ENCODE results near the gene BLOC1S3. TPM values are rescaled to one million over a fixed set of nuclear protein-coding genes. Genes with fewer than 3 reads are reported as not detected.

Gene BLOC1S3
- total RNA-seq, 1 experiment from 2014 or later: 11.9 TPM

DNA sequence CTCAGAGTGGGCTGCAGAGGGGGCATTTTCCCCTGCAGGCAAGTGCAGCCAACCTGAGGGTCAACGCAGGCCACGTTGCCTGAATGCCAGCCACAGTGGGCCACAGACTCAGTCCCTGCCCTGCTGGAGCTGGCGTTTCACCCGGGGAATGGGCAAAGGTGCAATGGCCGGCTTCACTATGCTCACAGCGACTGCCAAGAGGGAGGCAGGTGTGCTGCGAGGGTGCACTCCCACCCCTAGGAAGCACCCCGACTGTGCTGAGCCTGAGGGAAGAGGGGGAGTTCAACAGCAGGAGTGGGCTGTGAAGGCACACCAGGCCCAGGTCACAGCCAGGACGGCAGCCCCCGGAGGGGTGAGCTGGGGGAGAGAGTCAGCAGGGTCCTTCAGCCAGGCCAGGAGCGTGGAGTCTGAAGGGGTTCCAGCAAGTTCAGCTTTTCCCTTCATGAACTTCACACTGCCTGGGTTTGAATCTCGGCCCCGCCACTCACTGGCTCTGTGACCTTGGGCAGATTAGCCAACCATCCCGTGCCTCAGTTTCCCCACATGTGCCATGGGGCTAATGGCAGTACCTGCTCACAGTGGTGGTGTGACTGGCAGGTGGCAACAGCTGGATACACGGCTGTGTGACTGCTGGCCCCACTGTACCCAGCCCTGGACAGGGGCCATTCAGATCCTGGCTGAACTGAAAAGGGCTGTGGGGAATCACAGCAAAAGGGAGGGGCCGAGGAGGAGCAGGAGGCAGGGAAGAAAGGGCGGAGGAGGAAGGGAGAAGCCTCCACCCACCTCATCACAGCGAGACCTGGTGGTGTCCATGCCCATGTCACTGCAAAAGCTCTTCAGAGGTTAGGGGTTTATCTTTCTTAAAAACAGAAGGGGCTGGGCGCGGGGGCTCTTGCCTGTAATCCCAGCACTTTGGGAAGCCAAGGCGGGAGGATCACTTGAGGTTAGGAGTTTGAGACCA is 8.2 kb upstream of the BLOC1S3 start:
- intact Hi-C loops (cut with micrococcal nuclease): no loop called here
- H3K9ac ChIP-seq (ENCODE audit: low read length): no peak overlapping the region
- no peak overlapping the region for H3K4me2 ChIP-seq (ENCODE audit: low read length)
- TF ChIP-seq EZH2 (IDR thresholded peaks at IDR 0.05; ENCODE audit: low read length, unreplicated experiment): no peak
- H3F3A ChIP-seq (ENCODE audit: low read length, unreplicated experiment): no peaks in the 10 kb centered on the region
- no peak overlapping the region for H3K4me3 ChIP-seq (ENCODE audit: low read length)
- CTCF ChIA-PET: no interaction called here
- H2AFZ ChIP-seq (ENCODE audit: low read length): no peak overlapping the region
- H3K79me2 ChIP-seq (ENCODE audit: low read length): no peaks in the 10 kb centered on the region
- H3K4me1 ChIP-seq (ENCODE audit: insufficient read depth, low read length): no peaks in the 10 kb centered on the region
- H3K9me2 ChIP-seq (replicated peaks; ENCODE audit: low read length): no peaks in the 10 kb centered on the region
- BruUV-seq (replicated peaks): no TSS peak
- DNase-seq (no peak), ATAC-seq (no peak)
- H4K20me1 ChIP-seq (ENCODE audit: low read length): no peaks in the 10 kb centered on the region
- POLR2A ChIA-PET (ENCODE audit: unreplicated experiment): no interaction called here
- no peak overlapping the region for H3K27ac ChIP-seq (ENCODE audit: low read length)
- H3K9me3 ChIP-seq (ENCODE audit: low read length): no peaks in the 10 kb centered on the region
- H3K36me3 ChIP-seq (ENCODE audit: low read depth, low read length): no peaks in the 10 kb centered on the region
- no peaks in the 10 kb centered on the region for H3K27me3 ChIP-seq (ENCODE audit: low read length)

DNA sequence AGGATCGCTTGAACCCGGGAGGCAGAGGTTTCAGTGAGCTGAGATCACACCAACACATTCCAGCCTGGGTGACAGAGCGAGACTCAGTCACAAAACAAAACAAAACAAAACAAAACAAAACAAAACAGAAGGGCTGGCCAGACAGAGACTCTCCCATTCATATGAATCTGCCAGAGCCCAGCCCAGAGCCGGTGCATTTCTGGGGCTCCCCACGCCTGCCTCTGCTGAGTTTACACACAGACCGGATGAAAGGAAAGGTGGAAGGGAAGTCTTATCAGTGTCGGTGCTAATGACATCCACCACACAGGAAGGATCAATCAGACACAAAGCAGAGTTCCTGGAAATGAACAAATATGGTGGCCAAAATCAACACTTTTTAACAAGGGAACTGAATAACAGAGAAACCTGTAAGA is 7.4 kb upstream of the BLOC1S3 start:
- Histone ChIP-seq H2AFZ (ENCODE audit: low read length) (no peak overlapping the region), H3K79me2 (ENCODE audit: low read length) (no peaks in the 10 kb centered on the region), H3K27ac (ENCODE audit: low read length) (no peak overlapping the region), H3K36me3 (ENCODE audit: low read depth, low read length) (no peaks in the 10 kb centered on the region), H4K20me1 (ENCODE audit: low read length) (no peaks in the 10 kb centered on the region), H3K4me3 (ENCODE audit: low read length) (no peak overlapping the region), H3K9ac (ENCODE audit: low read length) (no peak overlapping the region), H3K9me2 (replicated peaks; ENCODE audit: low read length) (no peaks in the 10 kb centered on the region), H3K4me2 (ENCODE audit: low read length) (no peak overlapping the region), H3K4me1 (ENCODE audit: insufficient read depth, low read length) (no peaks in the 10 kb centered on the region), H3K9me3 (ENCODE audit: low read length) (no peaks in the 10 kb centered on the region), H3F3A (ENCODE audit: low read length, unreplicated experiment) (no peaks in the 10 kb centered on the region), H3K27me3 (ENCODE audit: low read length) (no peaks in the 10 kb centered on the region)
- no TSS peak for BruUV-seq (replicated peaks)
- TF ChIP-seq, protein P1, sequence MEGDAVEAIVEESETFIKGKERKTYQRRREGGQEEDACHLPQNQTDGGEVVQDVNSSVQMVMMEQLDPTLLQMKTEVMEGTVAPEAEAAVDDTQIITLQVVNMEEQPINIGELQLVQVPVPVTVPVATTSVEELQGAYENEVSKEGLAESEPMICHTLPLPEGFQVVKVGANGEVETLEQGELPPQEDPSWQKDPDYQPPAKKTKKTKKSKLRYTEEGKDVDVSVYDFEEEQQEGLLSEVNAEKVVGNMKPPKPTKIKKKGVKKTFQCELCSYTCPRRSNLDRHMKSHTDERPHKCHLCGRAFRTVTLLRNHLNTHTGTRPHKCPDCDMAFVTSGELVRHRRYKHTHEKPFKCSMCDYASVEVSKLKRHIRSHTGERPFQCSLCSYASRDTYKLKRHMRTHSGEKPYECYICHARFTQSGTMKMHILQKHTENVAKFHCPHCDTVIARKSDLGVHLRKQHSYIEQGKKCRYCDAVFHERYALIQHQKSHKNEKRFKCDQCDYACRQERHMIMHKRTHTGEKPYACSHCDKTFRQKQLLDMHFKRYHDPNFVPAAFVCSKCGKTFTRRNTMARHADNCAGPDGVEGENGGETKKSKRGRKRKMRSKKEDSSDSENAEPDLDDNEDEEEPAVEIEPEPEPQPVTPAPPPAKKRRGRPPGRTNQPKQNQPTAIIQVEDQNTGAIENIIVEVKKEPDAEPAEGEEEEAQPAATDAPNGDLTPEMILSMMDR (conservative IDR thresholded peaks at IDR 0.05; ENCODE audit: low read depth, low read length): no peak
- no peak for TF ChIP-seq EZH2 (IDR thresholded peaks at IDR 0.05; ENCODE audit: low read length, unreplicated experiment)
- TF ChIP-seq EZH2phosphoT487 (IDR thresholded peaks at IDR 0.05; ENCODE audit: borderline replicate concordance, low read length): no peak
- ATAC-seq: no peak
- intact Hi-C loops (cut with micrococcal nuclease): no loop called here
- CTCF ChIA-PET: no interaction called here
- POLR2A ChIA-PET (ENCODE audit: unreplicated experiment): interaction anchor here (0.6 kb wide), 1 partner anchor 11 kb away, joined by 4 read pairs; no protein-coding TSS in a partner anchor
- DNase-seq: no peak

DNA sequence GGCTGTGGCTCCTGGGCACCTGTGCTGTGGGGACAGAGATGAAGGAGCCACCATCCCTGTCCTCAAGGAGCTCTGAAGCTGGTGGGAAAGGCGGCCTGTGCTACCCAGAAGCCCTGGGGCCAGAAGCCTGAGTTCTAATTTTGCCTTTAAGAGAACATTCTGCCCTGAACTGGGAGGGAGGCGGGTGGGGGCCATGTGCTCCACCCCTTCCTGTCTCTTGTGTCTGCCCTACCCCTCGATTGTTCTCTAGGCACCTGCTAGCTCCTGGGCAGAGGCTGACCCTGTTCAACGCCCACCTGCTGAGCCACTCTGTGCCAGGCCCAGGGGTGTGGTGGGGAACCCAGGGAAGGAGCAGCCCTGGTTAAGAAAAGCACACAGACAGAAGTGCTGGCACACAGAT is 6.4 kb upstream of the BLOC1S3 start:
- Histone ChIP-seq H3K4me1 (ENCODE audit: insufficient read depth, low read length) (no peaks in the 10 kb centered on the region), H3K4me2 (ENCODE audit: low read length) (no peak overlapping the region), H3K27ac (ENCODE audit: low read length) (no peak overlapping the region), H3K27me3 (ENCODE audit: low read length) (no peaks in the 10 kb centered on the region), H3K9me2 (replicated peaks; ENCODE audit: low read length) (no peaks in the 10 kb centered on the region), H2AFZ (ENCODE audit: low read length) (no peak overlapping the region), H3K9me3 (ENCODE audit: low read length) (no peaks in the 10 kb centered on the region), H3K36me3 (ENCODE audit: low read depth, low read length) (no peaks in the 10 kb centered on the region), H3K4me3 (ENCODE audit: low read length) (no peak overlapping the region), H3K9ac (ENCODE audit: low read length) (no peak overlapping the region), H3F3A (ENCODE audit: low read length, unreplicated experiment) (no peaks in the 10 kb centered on the region), H4K20me1 (ENCODE audit: low read length) (no peaks in the 10 kb centered on the region), H3K79me2 (ENCODE audit: low read length) (no peaks in the 10 kb centered on the region; the same call in 1 of the 2 replicates)
- TF ChIP-seq EZH2 (IDR thresholded peaks at IDR 0.05; ENCODE audit: low read length, unreplicated experiment) (no peak), EZH2phosphoT487 (IDR thresholded peaks at IDR 0.05; ENCODE audit: borderline replicate concordance, low read length) (no peak)
- TF ChIP-seq, protein P1 (conservative IDR thresholded peaks at IDR 0.05; ENCODE audit: low read depth, low read length): no peak
- intact Hi-C loops (cut with micrococcal nuclease): no loop called here
- DNase-seq: no peak
- ATAC-seq: no peak
- ChIA-PET CTCF (no interaction called here), POLR2A (ENCODE audit: unreplicated experiment) (interaction anchor here (0.6 kb wide), 1 partner anchor 11 kb away, joined by 4 read pairs; no protein-coding TSS in a partner anchor)
- no TSS peak for BruUV-seq (replicated peaks)
